Neutrophil (primary cell): ENCODE measurements around the gene ADGRG1.
A peak's percentile ranks its signal among the peaks of the same experiment; 100 is the strongest.

ENCODE experiments used
- H3K27ac ChIP-seq: fragments of 200-600 bp; sonication (generic); 2 replicates; pipeline ENCODE4 v1.5.1; 2016; ENCODE audit warnings: mild to moderate bottlenecking, moderate library complexity
- H3K27me3 ChIP-seq: fragments of 200-600 bp; sonication (generic); 2 replicates; pipeline ENCODE4 v1.6.0; 2016; ENCODE audit warnings: mild to moderate bottlenecking
- H3K36me3 ChIP-seq: fragments of 200-600 bp; sonication (generic); 2 replicates; pipeline ENCODE4 v1.5.1; 2017
- H3K4me1 ChIP-seq, 2 experiments: fragments of 200-600 bp in 1 of 2; sonication (generic) in 1 of 2; 1 replicate in 1 of 2; 2 replicates in 1 of 2; pipeline versions ENCODE4 v1.5.1 to v1.6.1; 2013 to 2016; ENCODE audit warnings: low read depth in 1 of 2, low read length in 1 of 2, mild to moderate bottlenecking in 1 of 2, moderate library complexity in 1 of 2; ENCODE audit not compliant: control insufficient read depth in 1 of 2, insufficient read depth in 1 of 2
- H3K4me3 ChIP-seq, 2 experiments: fragments of 200-600 bp in 1 of 2; sonication (generic) in 1 of 2; 1 replicate in 1 of 2; 2 replicates in 1 of 2; pipeline ENCODE4 v1.5.1; 2013 to 2016; ENCODE audit warnings: low read depth in 1 of 2, low read length in 1 of 2, mild to moderate bottlenecking in 1 of 2, moderate library complexity in 1 of 2
- H3K9me3 ChIP-seq: fragments of 200-600 bp; sonication (generic); 2 replicates; pipeline ENCODE4 v1.5.1; 2016
- CTCF ChIP-seq: fragments of 200-600 bp; sonication (generic); IDR thresholded peaks from 2 replicates; pipeline ENCODE4 v1.5.1; 2016; ENCODE audit warnings: antibody characterized with exemption

Gene ADGRG1

GRCh38 chr16:57663917-57664661 is 35.7 kb downstream of the ADGRG1 start:
- no peaks in the 10 kb centered on the region for H3K36me3 ChIP-seq

GRCh38 chr16:57664662-57665025 is 36.2 kb downstream of the ADGRG1 start:
- H3K27ac ChIP-seq, result peak overlapping the region; percentile 98
- peaks cover 4% of the 10 kb centered on the region for H3K36me3 ChIP-seq
- peaks cover 48 to 52% of the 10 kb centered on the region in 2 experiments for H3K4me1 ChIP-seq
- H3K27me3 ChIP-seq, result no peaks in the 10 kb centered on the region
- no peak overlapping the region for H3K4me3 ChIP-seq
- no peaks in the 10 kb centered on the region for H3K9me3 ChIP-seq
- TF ChIP-seq CTCF, result no peak

More at GRCh38 chr16:57663917-57664661, 35.7 kb downstream of the ADGRG1 start:
- Histone ChIP-seq H3K27me3 (no peaks in the 10 kb centered on the region), H3K4me3 (no peak overlapping the region), H3K9me3 (no peaks in the 10 kb centered on the region), H3K4me1 (peaks cover 42 to 46% of the 10 kb centered on the region in 2 experiments), H3K27ac (peak overlapping the region; percentile 98)
- no peak for TF ChIP-seq CTCF

GRCh38 chr16:57665541-57665940 is 37.1 kb downstream of the ADGRG1 start:
- TF ChIP-seq CTCF, result no peak
- peaks cover 57 to 61% of the 10 kb centered on the region in 2 experiments for H3K4me1 ChIP-seq
- no peaks in the 10 kb centered on the region for H3K9me3 ChIP-seq
- no peaks in the 10 kb centered on the region for H3K27me3 ChIP-seq
- no peak overlapping the region for H3K4me3 ChIP-seq
- H3K27ac ChIP-seq, result peak overlapping the region; percentile 98
- H3K36me3 ChIP-seq, result peaks cover 11% of the 10 kb centered on the region

- no peaks in the 10 kb centered on the region for H3K9me3 ChIP-seq
- H3K4me1 ChIP-seq, result peaks cover 66 to 70% of the 10 kb centered on the region in 2 experiments
- peak overlapping the region; percentile 98 for H3K27ac ChIP-seq
- peaks cover 11% of the 10 kb centered on the region for H3K36me3 ChIP-seq
- no peak for TF ChIP-seq CTCF
- peak overlapping the region; percentile 71 to 100 for H3K4me3 ChIP-seq
- no peaks in the 10 kb centered on the region for H3K27me3 ChIP-seq
These were observed 38.1 kb downstream of the ADGRG1 start for GRCh38 chr16:57666353-57667047.

GRCh38 chr16:57667048-57667525 is 38.7 kb downstream of the ADGRG1 start:
- Histone ChIP-seq H3K27me3 (no peaks in the 10 kb centered on the region), H3K36me3 (peaks cover 11% of the 10 kb centered on the region), H3K27ac (peak overlapping the region; percentile 98), H3K4me3 (peak overlapping the region; percentile 71 to 100), H3K9me3 (no peaks in the 10 kb centered on the region), H3K4me1 (peaks cover 72 to 76% of the 10 kb centered on the region in 2 experiments)
- no peak for TF ChIP-seq CTCF
